Neuronal stem cell (in vitro differentiated cells): Measurements from ENCODE around the gene OR8D1. TPM values are rescaled to one million over a fixed set of nuclear protein-coding genes. Genes with fewer than 3 reads are reported as not detected.

Experiments used
- DNase-seq: peaks from one replicate; pipeline ENCODE4 v3.0.0-alpha.2; 2013; ENCODE audit warnings: low spot score
- H2AFZ ChIP-seq: one replicate; pipeline ENCODE4 v1.6.1; 2013; ENCODE audit warnings: mild to moderate bottlenecking, low read length, inconsistent platforms
- H2AK5ac ChIP-seq: 2 replicates; pipeline ENCODE4 v1.6.1; 2013; ENCODE audit warnings: low read depth, mild to moderate bottlenecking, inconsistent platforms, low read length, moderate library complexity, mixed read lengths
- H2BK120ac ChIP-seq: 2 replicates; pipeline ENCODE4 v1.6.1; 2013; ENCODE audit warnings: low read depth, mild to moderate bottlenecking, inconsistent platforms, low read length, moderate library complexity, mixed read lengths
- H2BK12ac ChIP-seq: one replicate; pipeline ENCODE4 v1.6.1; 2013; ENCODE audit warnings: low read length, inconsistent platforms
- H2BK15ac ChIP-seq: 2 replicates; pipeline ENCODE4 v1.6.1; 2013; ENCODE audit warnings: mild to moderate bottlenecking, low read length, inconsistent platforms, mixed read lengths
- H2BK5ac ChIP-seq: one replicate; pipeline ENCODE4 v1.6.1; 2013; ENCODE audit warnings: inconsistent platforms, mild to moderate bottlenecking, low read length, moderate library complexity
- H3K14ac ChIP-seq: one replicate; pipeline ENCODE4 v1.6.1; 2013; ENCODE audit warnings: low read length, inconsistent platforms
- H3K18ac ChIP-seq: 2 replicates; pipeline ENCODE4 v1.6.1; 2013; ENCODE audit warnings: low read length, inconsistent platforms
- H3K23ac ChIP-seq: 2 replicates; pipeline ENCODE4 v1.6.1; 2013; ENCODE audit warnings: low read depth, mild to moderate bottlenecking, mixed read lengths, low read length, inconsistent platforms; ENCODE audit not compliant: poor library complexity
- H3K27ac ChIP-seq: replicated peaks from 3 replicates; pipeline ENCODE4 v1.5.1; 2013; ENCODE audit warnings: low read length, inconsistent platforms
- H3K27me3 ChIP-seq, 3 experiments: 2 replicates each; pipeline ENCODE4 v1.6.1; 2013; ENCODE audit warnings: low read length in 3 of 3, mild to moderate bottlenecking in 2 of 3, inconsistent platforms in 1 of 3, low read depth in 1 of 3, mixed read lengths in 1 of 3, moderate library complexity in 1 of 3; ENCODE audit not compliant: control insufficient read depth in 3 of 3, insufficient read depth in 3 of 3
- H3K36me3 ChIP-seq, 2 donors: replicated peaks in 1 of 2; 2 replicates each; pipeline ENCODE4 v1.6.1; 2013; ENCODE audit warnings: low read length in 2 of 2; ENCODE audit not compliant: control insufficient read depth in 2 of 2, insufficient read depth in 2 of 2
- H3K4ac ChIP-seq: 2 replicates; pipeline ENCODE4 v1.6.1; 2013; ENCODE audit warnings: inconsistent platforms, mild to moderate bottlenecking, low read length, moderate library complexity
- H3K4me1 ChIP-seq, 2 donors: 1 replicate in 1 of 2; 2 replicates in 1 of 2; pipeline ENCODE4 v1.6.1; 2013; ENCODE audit warnings: low read length in 2 of 2, low read depth in 1 of 2; ENCODE audit not compliant: control insufficient read depth in 2 of 2, insufficient read depth in 1 of 2
- H3K4me2 ChIP-seq: one replicate; pipeline ENCODE4 v1.6.1; 2013; ENCODE audit warnings: mild to moderate bottlenecking, low read length, inconsistent platforms; ENCODE audit not compliant: insufficient read depth, poor library complexity, severe bottlenecking
- H3K4me3 ChIP-seq, 2 donors: 2 replicates each; pipeline ENCODE4 v1.5.1; 2013; ENCODE audit warnings: low read length in 2 of 2, mild to moderate bottlenecking in 2 of 2, inconsistent platforms in 1 of 2, moderate library complexity in 1 of 2
- H3K79me1 ChIP-seq: one replicate; pipeline ENCODE4 v1.6.1; 2013; ENCODE audit warnings: low read depth, mild to moderate bottlenecking, inconsistent platforms, low read length, moderate library complexity
- H3K9ac ChIP-seq: one replicate; pipeline ENCODE4 v1.6.1; 2013; ENCODE audit warnings: mild to moderate bottlenecking, low read depth, low read length, inconsistent platforms; ENCODE audit not compliant: poor library complexity
- H3K9me3 ChIP-seq, 2 donors: replicated peaks in 1 of 2; 2 replicates each; pipeline versions ENCODE3 to v1.6.1; 2013; ENCODE audit warnings: low read length in 2 of 2, mild to moderate bottlenecking in 2 of 2, inconsistent platforms in 1 of 2, low read depth in 1 of 2, mixed read lengths in 1 of 2, moderate library complexity in 1 of 2; ENCODE audit not compliant: control insufficient read depth in 2 of 2, insufficient read depth in 1 of 2
- H4K8ac ChIP-seq: one replicate; pipeline ENCODE4 v1.6.1; 2013; ENCODE audit warnings: low read depth, mild to moderate bottlenecking, inconsistent platforms, low read length, moderate library complexity
- H4K91ac ChIP-seq: one replicate; pipeline ENCODE4 v1.6.1; 2013; ENCODE audit warnings: low read length, low read depth, mild to moderate bottlenecking, inconsistent platforms; ENCODE audit not compliant: poor library complexity
- WGBS, 2 donors: extraction: QIAGEN DNeasy Blood & Tissue Kit; methylation state at CpG; one replicate each; pipeline ENCODE4 v1.1.7; 2013; ENCODE audit warnings: missing lambda C conversion rate in 2 of 2, mixed read lengths in 1 of 2; ENCODE audit not compliant: insufficient read length in 2 of 2, insufficient replicate concordance in 1 of 2; ENCODE audit errors: extremely low coverage in 2 of 2; 5-methylcytosine and 5-hydroxymethylcytosine counted together
- polyA plus RNA-seq, 2 experiments: library from polyadenylated mRNA; stranded (reverse); fragments of 200-250 nt; gene quantifications; one replicate each; pipeline ENCODE4 v1.2.3, GENCODE V29; 2013

OR8D1 gene
- not detected for polyA plus RNA-seq (2013, experiment 1 of 2)
- not detected for polyA plus RNA-seq (2013, experiment 2 of 2)

- H3K27ac ChIP-seq: no peak within 1 kb of the TSS
- H3K4ac ChIP-seq: no peak within 1 kb of the TSS
- no peaks in the 10 kb centered on the region for H3K36me3 ChIP-seq
- H3K4me1 ChIP-seq: no peaks in the 10 kb centered on the region
- H3K4me3 ChIP-seq: no peak within 1 kb of the TSS
- WGBS, 2 donors: no CpG with 5 or more reads among the region's 2 CpGs
- H4K91ac ChIP-seq: no peak within 1 kb of the TSS
- no peaks in the 10 kb centered on the region for H3K27me3 ChIP-seq
- no peaks in the 10 kb centered on the region for H3K79me1 ChIP-seq
- no peak within 1 kb of the TSS for H2BK12ac ChIP-seq
- no peak within 1 kb of the TSS for H2AK5ac ChIP-seq
- H3K4me2 ChIP-seq: no peak within 1 kb of the TSS
- DNase-seq: no peak
- H3K18ac ChIP-seq: no peak within 1 kb of the TSS
- H2BK5ac ChIP-seq: no peak within 1 kb of the TSS
- no peak within 1 kb of the TSS for H3K23ac ChIP-seq
- no peak within 1 kb of the TSS for H2AFZ ChIP-seq
- H3K14ac ChIP-seq: no peak within 1 kb of the TSS
- H4K8ac ChIP-seq: no peak within 1 kb of the TSS
- no peak within 1 kb of the TSS for H2BK120ac ChIP-seq
- H3K9ac ChIP-seq: no peak within 1 kb of the TSS
- no peak within 1 kb of the TSS for H2BK15ac ChIP-seq
- no peaks in the 10 kb centered on the region for H3K9me3 ChIP-seq
These were observed at the start of gene OR8D1 for GRCh38 chr11:124313849-124314248. OR8D1 (minus strand) TSS chr11:124313949; CDS start chr11:124310766, 3,183 bp downstream.

- no peak overlapping the region for H2BK15ac ChIP-seq
- H3K9ac ChIP-seq: no peak overlapping the region
- no peaks in the 10 kb centered on the region for H3K79me1 ChIP-seq
- no peak overlapping the region for H2AFZ ChIP-seq
- no peak overlapping the region for H4K8ac ChIP-seq
- no peaks in the 10 kb centered on the region for H3K27me3 ChIP-seq
- H3K9me3 ChIP-seq: no peaks in the 10 kb centered on the region
- H2BK120ac ChIP-seq: no peak overlapping the region
- no peak overlapping the region for H2BK5ac ChIP-seq
- H3K36me3 ChIP-seq: no peaks in the 10 kb centered on the region
- H2AK5ac ChIP-seq: no peak overlapping the region
- H3K4me3 ChIP-seq: no peak overlapping the region
- no peak overlapping the region for H2BK12ac ChIP-seq
- H4K91ac ChIP-seq: no peak overlapping the region
- no peak overlapping the region for H3K18ac ChIP-seq
- no CpG with 5 or more reads among the region's 2 CpGs for WGBS, 2 donors
- no peak overlapping the region for H3K4ac ChIP-seq
- no peak overlapping the region for H3K4me2 ChIP-seq
- no peaks in the 10 kb centered on the region for H3K4me1 ChIP-seq
- H3K23ac ChIP-seq: no peak overlapping the region
- no peak for DNase-seq
- no peak overlapping the region for H3K14ac ChIP-seq
- H3K27ac ChIP-seq: no peak overlapping the region
These were observed 45.8 kb upstream of the OR8D1 start for GRCh38 chr11:124359566-124359965.

DNA sequence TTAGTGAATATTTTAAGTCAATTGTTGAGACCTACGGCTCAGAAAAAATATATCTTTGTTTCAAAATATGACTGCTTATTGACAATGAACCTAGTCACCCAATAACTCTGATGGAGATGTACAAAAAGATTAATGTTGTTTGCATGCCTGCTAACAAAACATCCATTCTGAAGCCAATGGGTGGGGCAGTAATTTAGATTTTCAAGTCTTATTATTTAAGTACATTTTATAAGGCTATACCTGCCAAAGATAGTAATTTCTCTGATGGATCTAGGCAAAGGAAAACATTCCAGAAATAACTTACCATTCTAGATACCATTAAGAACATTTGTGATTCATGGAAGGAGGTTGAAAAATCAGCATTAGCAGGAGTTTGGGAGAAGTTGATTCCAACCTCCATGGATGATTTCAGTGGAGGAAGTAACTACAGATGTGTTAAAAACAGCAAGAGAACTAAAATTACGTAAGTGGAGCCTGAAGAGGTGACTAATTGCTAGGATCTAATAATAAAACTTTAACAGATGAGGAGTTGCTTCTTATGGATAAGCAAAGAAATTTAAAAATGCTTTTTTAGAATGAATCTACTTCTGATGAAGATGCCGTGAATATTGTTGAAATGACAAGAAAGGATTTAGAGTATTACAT, 32.7 kb upstream of the OR8D1 start:
- H3K14ac ChIP-seq: no peak overlapping the region
- WGBS, 2 donors: no CpG with 5 or more reads among the region's 3 CpGs
- no peak overlapping the region for H3K9ac ChIP-seq

DNA sequence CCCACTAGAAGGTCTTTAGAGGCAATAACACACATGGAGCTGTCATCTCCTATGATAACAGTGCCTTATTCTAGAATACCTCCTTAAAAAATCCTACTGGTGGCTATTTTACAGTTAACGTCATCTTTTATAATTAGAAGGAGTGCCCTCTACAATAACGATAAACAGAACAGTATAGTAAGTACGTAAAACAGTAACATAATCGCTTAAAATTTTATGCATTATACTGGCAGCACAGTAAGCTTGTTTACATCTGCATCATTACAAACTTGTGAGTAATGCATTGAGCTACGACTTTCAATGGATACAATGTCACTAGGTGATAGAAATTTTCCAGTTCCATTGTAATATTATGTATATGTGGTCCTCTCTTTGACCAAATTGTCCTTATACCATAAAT, 30.6 kb upstream of the OR8D1 start:
- DNase-seq: no peak
- Histone ChIP-seq H2BK15ac (no peak overlapping the region), H3K4ac (no peak overlapping the region), H3K9me3 (no peaks in the 10 kb centered on the region), H3K4me3 (no peak overlapping the region), H2BK5ac (no peak overlapping the region), H2BK12ac (no peak overlapping the region), H2BK120ac (no peak overlapping the region), H3K4me2 (no peak overlapping the region), H4K8ac (no peak overlapping the region), H3K79me1 (no peaks in the 10 kb centered on the region), H3K23ac (no peak overlapping the region), H4K91ac (no peak overlapping the region), H3K14ac (no peak overlapping the region), H2AFZ (no peak overlapping the region), H3K36me3 (no peaks in the 10 kb centered on the region), H2AK5ac (no peak overlapping the region), H3K27ac (no peak overlapping the region), H3K9ac (no peak overlapping the region), H3K4me1 (no peaks in the 10 kb centered on the region), H3K18ac (no peak overlapping the region), H3K27me3 (no peaks in the 10 kb centered on the region)
- WGBS, 2 donors: no CpG with 5 or more reads among the region's 5 CpGs

More for the DNA sequence above, 32.7 kb upstream of the OR8D1 start:
- Histone ChIP-seq H3K36me3 (no peaks in the 10 kb centered on the region), H3K79me1 (no peaks in the 10 kb centered on the region), H3K4ac (no peak overlapping the region), H3K27me3 (no peaks in the 10 kb centered on the region), H3K27ac (no peak overlapping the region), H2AK5ac (no peak overlapping the region), H3K23ac (no peak overlapping the region), H4K8ac (no peak overlapping the region), H3K18ac (no peak overlapping the region), H3K4me3 (no peak overlapping the region), H2AFZ (no peak overlapping the region), H3K4me2 (no peak overlapping the region), H2BK120ac (no peak overlapping the region), H3K4me1 (no peaks in the 10 kb centered on the region), H2BK15ac (no peak overlapping the region), H3K9me3 (no peaks in the 10 kb centered on the region), H4K91ac (no peak overlapping the region), H2BK5ac (no peak overlapping the region), H2BK12ac (no peak overlapping the region)
- DNase-seq: no peak
